K562 (cell line): ENCODE results near the gene MALRD1. TPM values are rescaled to one million over a fixed set of nuclear protein-coding genes. Genes with fewer than 3 reads are reported as not detected.

Experiments
- ETV5 ChIP-seq: sonication (generic); formaldehyde crosslinking; IDR thresholded peaks from 2 replicates; pipeline ENCODE4 v1.4.0; 2020; ENCODE audit warnings: low read depth, mild to moderate bottlenecking, missing genetic modification reagents
- ILF3 ChIP-seq: fragments of 450-650 bp; IDR thresholded peaks from 2 replicates; pipeline ENCODE4 v1.6.1; 2018; ENCODE audit warnings: antibody characterized with exemption, mild to moderate bottlenecking, moderate library complexity, borderline replicate concordance
- JUN ChIP-seq, 2 experiments: sonication (generic) in 1 of 2; formaldehyde crosslinking in 1 of 2; IDR thresholded peaks; 2 replicates each; pipeline versions ENCODE4 v1.6.1 to v1.8.0; 2012 to 2022; ENCODE audit warnings: borderline replicate concordance in 2 of 2, mild to moderate bottlenecking in 2 of 2, improper control_type of control experiment in 1 of 2, low read depth in 1 of 2, low read length in 1 of 2, missing genetic modification reagents in 1 of 2
- ZNF124 ChIP-seq: sonication (generic); formaldehyde crosslinking; IDR thresholded peaks from 2 replicates; pipeline ENCODE4 v1.8.1; 2022; ENCODE audit warnings: missing genetic modification reagents
- polyA plus RNA-seq, 8 experiments: library from polyadenylated mRNA; depleted of rRNA in 4 of 8; stranded (reverse) in 5 of 8; unstranded in 3 of 8; fragments of >200 nt; fragmentation: Nextera tagmentation in 2 of 8; fragmentation: Illumina TruSeq in 1 of 8; extraction: Ambion mirVana in 2 of 8; extraction: Trizol in 1 of 8; gene quantifications; 2 replicates each; pipeline versions ENCODE4 v1.2.1 to v1.2.3, GENCODE V29; 2011 to 2014; ENCODE audit warnings: inconsistent platforms in 1 of 8, missing spikeins in 1 of 8
- total RNA-seq, 7 experiments: library from RNA; depleted of rRNA in 6 of 7; stranded (reverse); fragments of >200 nt in 6 of 7; fragmentation: Illumina TruSeq in 2 of 7; extraction: Trizol in 2 of 7; gene quantifications; 2 replicates each; pipeline versions ENCODE4 v1.2.1 to v1.2.3, GENCODE V29; 2011 to 2021; ENCODE audit warnings: low replicate concordance in 1 of 7
- TF ChIP-seq, protein P1 (sequence below): sonication (generic); formaldehyde crosslinking; IDR thresholded peaks from 2 replicates; pipeline ENCODE4 v1.8.0; 2022; ENCODE audit warnings: mild to moderate bottlenecking, missing genetic modification reagents
- TF ChIP-seq, protein P2 (sequence below): fragments of 250-450 bp; sonication (Bioruptor Pico); IDR thresholded peaks from 2 replicates; pipeline ENCODE4 v1.8.0; 2022; ENCODE audit warnings: moderate library complexity, mild to moderate bottlenecking, inconsistent platforms

Gene MALRD1
- total and polyA plus RNA-seq, 9 of the 15 experiments (the other 6 are each of a cell fraction or from before 2014, with no cell fraction given) = not detected

DNA sequence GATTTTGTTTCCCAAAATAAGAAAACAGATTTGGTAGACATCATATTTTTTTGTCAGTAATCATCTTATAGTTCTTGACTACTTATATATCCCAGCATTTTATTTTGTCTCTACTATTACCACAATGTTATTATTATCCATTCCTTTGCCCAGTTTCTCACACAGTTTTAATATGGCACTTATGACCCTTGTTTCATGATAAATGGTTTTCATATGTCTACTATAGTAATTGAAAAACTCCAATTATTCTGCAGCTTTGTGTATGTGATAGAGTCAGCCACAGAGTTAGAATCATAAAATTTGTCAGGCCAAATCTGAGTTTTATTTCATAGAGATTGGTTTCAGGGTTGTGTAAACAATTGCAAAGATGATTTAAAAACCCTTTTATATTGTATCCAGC, 203.9 kb downstream of the MALRD1 start (continued):
- TF ChIP-seq, protein P1, sequence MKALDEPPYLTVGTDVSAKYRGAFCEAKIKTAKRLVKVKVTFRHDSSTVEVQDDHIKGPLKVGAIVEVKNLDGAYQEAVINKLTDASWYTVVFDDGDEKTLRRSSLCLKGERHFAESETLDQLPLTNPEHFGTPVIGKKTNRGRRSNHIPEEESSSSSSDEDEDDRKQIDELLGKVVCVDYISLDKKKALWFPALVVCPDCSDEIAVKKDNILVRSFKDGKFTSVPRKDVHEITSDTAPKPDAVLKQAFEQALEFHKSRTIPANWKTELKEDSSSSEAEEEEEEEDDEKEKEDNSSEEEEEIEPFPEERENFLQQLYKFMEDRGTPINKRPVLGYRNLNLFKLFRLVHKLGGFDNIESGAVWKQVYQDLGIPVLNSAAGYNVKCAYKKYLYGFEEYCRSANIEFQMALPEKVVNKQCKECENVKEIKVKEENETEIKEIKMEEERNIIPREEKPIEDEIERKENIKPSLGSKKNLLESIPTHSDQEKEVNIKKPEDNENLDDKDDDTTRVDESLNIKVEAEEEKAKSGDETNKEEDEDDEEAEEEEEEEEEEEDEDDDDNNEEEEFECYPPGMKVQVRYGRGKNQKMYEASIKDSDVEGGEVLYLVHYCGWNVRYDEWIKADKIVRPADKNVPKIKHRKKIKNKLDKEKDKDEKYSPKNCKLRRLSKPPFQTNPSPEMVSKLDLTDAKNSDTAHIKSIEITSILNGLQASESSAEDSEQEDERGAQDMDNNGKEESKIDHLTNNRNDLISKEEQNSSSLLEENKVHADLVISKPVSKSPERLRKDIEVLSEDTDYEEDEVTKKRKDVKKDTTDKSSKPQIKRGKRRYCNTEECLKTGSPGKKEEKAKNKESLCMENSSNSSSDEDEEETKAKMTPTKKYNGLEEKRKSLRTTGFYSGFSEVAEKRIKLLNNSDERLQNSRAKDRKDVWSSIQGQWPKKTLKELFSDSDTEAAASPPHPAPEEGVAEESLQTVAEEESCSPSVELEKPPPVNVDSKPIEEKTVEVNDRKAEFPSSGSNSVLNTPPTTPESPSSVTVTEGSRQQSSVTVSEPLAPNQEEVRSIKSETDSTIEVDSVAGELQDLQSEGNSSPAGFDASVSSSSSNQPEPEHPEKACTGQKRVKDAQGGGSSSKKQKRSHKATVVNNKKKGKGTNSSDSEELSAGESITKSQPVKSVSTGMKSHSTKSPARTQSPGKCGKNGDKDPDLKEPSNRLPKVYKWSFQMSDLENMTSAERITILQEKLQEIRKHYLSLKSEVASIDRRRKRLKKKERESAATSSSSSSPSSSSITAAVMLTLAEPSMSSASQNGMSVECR (CRISPR knock-in tag) = no peak
- TF ChIP-seq ILF3 (no peak), JUN (IDR thresholded peaks at IDR 0.05; ENCODE audit: borderline replicate concordance, low read depth, low read length) (no peak), JUN (CRISPR knock-in tag; IDR thresholded peaks at IDR 0.05; ENCODE audit: borderline replicate concordance) (no peak), ZNF124 (no peak), ETV5 (CRISPR knock-in tag) (no peak)
- TF ChIP-seq, protein P2, sequence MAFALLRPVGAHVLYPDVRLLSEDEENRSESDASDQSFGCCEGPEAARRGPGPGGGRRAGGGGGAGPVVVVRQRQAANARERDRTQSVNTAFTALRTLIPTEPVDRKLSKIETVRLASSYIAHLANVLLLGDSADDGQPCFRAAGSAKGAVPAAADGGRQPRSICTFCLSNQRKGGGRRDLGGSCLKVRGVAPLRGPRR (CRISPR knock-in tag) = no peak
